ENCODE results near the gene ZNF865. TPM values are rescaled to one million over a fixed set of nuclear protein-coding genes. Genes with fewer than 3 reads are reported as not detected.

ZNF865 gene
- total RNA-seq, 2 experiments from 2014 or later: 14.2 TPM

- H3K27me3 Mint-ChIP-seq: no peaks in the 10 kb centered on the region
- peaks cover 3% of the 10 kb centered on the region for H3K9me3 Mint-ChIP-seq
- peak overlapping the region; percentile 86 for H3K27ac Mint-ChIP-seq
- peak overlapping the region; percentile 72 for H3K4me3 Mint-ChIP-seq
- H3K36me3 Mint-ChIP-seq (ENCODE audit: low read depth): peaks cover 42% of the 10 kb centered on the region
- DNase-seq: peak; percentile 73
- H3K4me1 Mint-ChIP-seq: peaks cover 67% of the 10 kb centered on the region
- ChIA-PET POLR2A (no interaction called here), CTCF (interaction anchor here (0.8 to 2.1 kb wide), 13 partner anchors 9 to 136 kb away, joined by 3 to 10 read pairs (median 5); partner anchors contain the start of genes U2AF2, ZNF784 and ZNF865)
Measured at GRCh38 chr19:55640043-55640576, 34.7 kb downstream of the ZNF865 start.

- CTCF ChIA-PET: interaction anchor here (0.9 to 2.1 kb wide), 10 partner anchors 8 to 137 kb away, joined by 3 to 8 read pairs (median 6); partner anchors contain the start of genes U2AF2 and ZNF865
- Mint-ChIP-seq H3K4me3 (peak within 1 kb of the TSS; percentile 93), H3K9me3 (peaks cover 3% of the 10 kb centered on the region), H3K27ac (peak within 1 kb of the TSS; percentile 95), H3K4me1 (peaks cover 67% of the 10 kb centered on the region), H3K27me3 (no peaks in the 10 kb centered on the region), H3K36me3 (ENCODE audit: low read depth) (peaks cover 41% of the 10 kb centered on the region)
- POLR2A ChIA-PET: no interaction called here
- peak; percentile 50 for DNase-seq
Measured at GRCh38 chr19:55640577-55641425, 35.4 kb downstream of the ZNF865 start, which contains the start of gene ZNF580. Gene ZNF580, plus strand, starts transcription at chr19:55641002. Its CDS starts 1,507 bp downstream, at chr19:55642509.

DNA sequence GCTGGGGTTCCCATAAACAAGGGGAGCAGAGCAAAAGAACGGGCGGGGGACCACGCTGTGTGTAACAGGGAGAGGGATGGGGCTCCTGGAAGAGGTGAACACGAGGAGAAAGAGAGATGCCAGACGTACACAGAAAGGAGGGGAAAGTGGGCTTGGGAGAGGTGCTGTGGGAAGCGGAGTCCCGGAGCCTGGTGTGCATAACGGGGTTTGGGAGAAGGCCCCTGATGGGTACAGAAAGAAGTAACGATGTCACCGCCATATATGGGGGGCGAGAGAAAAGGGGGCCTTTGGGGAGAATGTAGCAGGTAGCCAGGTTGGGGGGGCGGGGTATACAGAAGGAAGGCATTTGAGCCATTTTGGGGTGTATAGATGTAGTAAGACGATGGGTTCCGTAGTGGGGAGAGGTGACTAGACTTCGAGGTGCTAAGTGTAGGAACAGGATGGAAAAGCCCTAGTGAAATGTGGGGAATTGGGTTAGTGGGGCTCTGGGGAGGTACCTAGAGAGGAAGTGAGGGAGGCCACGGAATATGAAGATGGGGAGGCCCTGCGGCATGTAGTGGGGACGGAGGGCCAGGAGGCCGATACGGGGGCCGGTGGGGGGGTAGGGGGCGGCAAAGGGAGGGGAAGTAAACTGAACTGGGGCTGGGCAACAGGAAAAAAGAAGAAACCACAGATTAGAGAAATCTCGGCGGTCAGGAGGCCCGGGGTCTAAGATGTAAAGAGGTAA, 36.1 kb downstream of the ZNF865 start:
- peak overlapping the region; percentile 93 for H3K4me3 Mint-ChIP-seq
- H3K36me3 Mint-ChIP-seq (ENCODE audit: low read depth): peaks cover 33% of the 10 kb centered on the region
- peaks cover 59% of the 10 kb centered on the region for H3K4me1 Mint-ChIP-seq
- POLR2A ChIA-PET: no interaction called here
- peaks cover 3% of the 10 kb centered on the region for H3K9me3 Mint-ChIP-seq
- peak overlapping the region; percentile 95 for H3K27ac Mint-ChIP-seq
- H3K27me3 Mint-ChIP-seq: no peaks in the 10 kb centered on the region
- peak; percentile 27 for DNase-seq
- CTCF ChIA-PET: interaction anchor here (1.0 to 2.1 kb wide), 6 partner anchors 9 to 16 kb away, joined by 3 to 17 read pairs (median 9); partner anchors contain the start of genes U2AF2 and ZNF784

DNA sequence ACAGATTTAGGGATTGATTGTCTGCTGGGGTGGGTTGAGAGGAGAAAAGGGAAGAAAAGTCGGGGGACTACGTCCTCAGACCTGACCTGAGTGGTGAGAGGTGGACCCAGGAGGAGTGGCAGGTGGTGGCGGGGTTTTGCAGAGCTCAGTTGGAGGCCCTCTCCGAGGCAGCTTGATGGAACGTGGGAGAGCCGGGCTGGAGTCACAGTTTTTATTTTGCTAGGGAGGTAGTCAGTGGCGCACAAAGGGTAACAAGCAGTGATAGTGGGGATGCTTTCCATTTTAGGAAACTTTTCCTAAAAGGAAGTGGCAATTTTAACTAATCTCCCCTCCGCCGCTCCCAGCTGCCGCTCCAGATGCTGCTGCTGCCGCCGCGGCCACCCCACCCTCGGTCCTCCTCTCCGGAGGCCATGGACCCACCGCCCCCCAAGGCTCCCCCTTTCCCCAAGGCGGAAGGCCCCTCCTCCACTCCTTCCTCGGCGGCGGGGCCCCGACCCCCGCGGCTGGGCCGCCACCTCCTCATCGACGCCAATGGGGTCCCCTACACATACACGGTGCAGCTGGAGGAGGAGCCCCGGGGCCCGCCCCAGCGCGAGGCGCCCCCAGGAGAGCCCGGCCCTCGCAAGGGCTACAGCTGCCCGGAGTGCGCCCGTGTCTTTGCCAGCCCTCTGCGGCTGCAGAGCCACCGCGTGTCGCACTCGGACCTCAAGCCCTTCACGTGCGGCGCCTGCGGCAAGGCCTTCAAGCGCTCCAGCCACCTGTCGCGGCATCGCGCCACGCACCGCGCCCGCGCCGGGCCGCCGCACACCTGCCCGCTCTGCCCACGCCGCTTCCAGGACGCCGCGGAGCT, 36.9 kb downstream of the ZNF865 start:
- Mint-ChIP-seq H3K4me1 (peaks cover 59% of the 10 kb centered on the region), H3K36me3 (ENCODE audit: low read depth) (peaks cover 37% of the 10 kb centered on the region), H3K27me3 (no peaks in the 10 kb centered on the region), H3K4me3 (peak overlapping the region; percentile 93), H3K9me3 (peaks cover 3% of the 10 kb centered on the region), H3K27ac (peak overlapping the region; percentile 98)
- ChIA-PET CTCF (interaction anchor here (0.8 to 2.1 kb wide), 7 partner anchors 8 to 138 kb away, joined by 3 to 17 read pairs (median 8); partner anchors contain the start of genes U2AF2 and ZNF784), POLR2A (no interaction called here)
- no peak for DNase-seq

- peak; percentile 78 for DNase-seq
- peaks cover 32% of the 10 kb centered on the region for H3K36me3 Mint-ChIP-seq (ENCODE audit: low read depth)
- H3K27ac Mint-ChIP-seq: peak within 1 kb of the TSS; percentile 98
- peak within 1 kb of the TSS; percentile 93 for H3K4me3 Mint-ChIP-seq
- peaks cover 3% of the 10 kb centered on the region for H3K9me3 Mint-ChIP-seq
- peaks cover 55% of the 10 kb centered on the region for H3K4me1 Mint-ChIP-seq
- POLR2A ChIA-PET: no interaction called here
- H3K27me3 Mint-ChIP-seq: no peaks in the 10 kb centered on the region
- CTCF ChIA-PET: interaction anchor here (0.8 to 2.1 kb wide), 6 partner anchors 8 to 139 kb away, joined by 3 to 17 read pairs (median 9); partner anchors contain the start of genes U2AF2 and ZNF784
Measured at GRCh38 chr19:55643003-55643886, 37.8 kb downstream of the ZNF865 start, which contains the start of gene ZNF581. Gene ZNF581, plus strand, starts transcription at chr19:55643649. Its CDS starts 923 bp downstream, at chr19:55644572.

DNA sequence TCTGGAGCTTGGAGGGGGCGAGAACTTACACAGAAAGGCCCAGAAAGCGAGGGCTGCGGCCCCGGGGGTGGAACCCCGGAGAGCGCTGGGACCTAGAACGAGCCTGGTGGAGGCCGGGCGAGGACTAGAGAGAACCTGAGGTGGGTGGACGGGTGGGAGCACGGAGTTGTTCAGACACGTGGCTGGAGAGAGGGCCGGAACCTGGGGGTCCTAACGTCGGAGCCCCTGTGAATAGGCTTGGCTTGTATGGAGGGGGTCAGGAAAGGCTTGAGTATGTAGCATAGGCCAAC, 38.4 kb downstream of the ZNF865 start:
- CTCF ChIA-PET: interaction anchor here (2.1 kb wide), 1 partner anchor 11 kb away, joined by 17 read pairs; the partner anchor contains the start of gene U2AF2
- DNase-seq: no peak
- peaks cover 3% of the 10 kb centered on the region for H3K9me3 Mint-ChIP-seq
- peaks cover 56% of the 10 kb centered on the region for H3K4me1 Mint-ChIP-seq
- peaks cover 28% of the 10 kb centered on the region for H3K36me3 Mint-ChIP-seq (ENCODE audit: low read depth)
- H3K27me3 Mint-ChIP-seq: no peaks in the 10 kb centered on the region
- H3K4me3 Mint-ChIP-seq: peak overlapping the region; percentile 93
- peak overlapping the region; percentile 98 for H3K27ac Mint-ChIP-seq
- POLR2A ChIA-PET: no interaction called here

GRCh38 chr19:55644191-55644833, 38.9 kb downstream of the ZNF865 start:
- Mint-ChIP-seq H3K36me3 (ENCODE audit: low read depth) (peaks cover 25% of the 10 kb centered on the region), H3K4me3 (peak overlapping the region; percentile 93), H3K9me3 (no peaks in the 10 kb centered on the region), H3K4me1 (peaks cover 52% of the 10 kb centered on the region), H3K27ac (peak overlapping the region; percentile 98), H3K27me3 (no peaks in the 10 kb centered on the region)
- DNase-seq: no peak
- ChIA-PET CTCF (interaction anchor here (1.1 to 2.2 kb wide), 2 partner anchors 9 to 10 kb away, joined by 3 to 11 read pairs; partner anchors contain the start of gene U2AF2), POLR2A (no interaction called here)

DNA sequence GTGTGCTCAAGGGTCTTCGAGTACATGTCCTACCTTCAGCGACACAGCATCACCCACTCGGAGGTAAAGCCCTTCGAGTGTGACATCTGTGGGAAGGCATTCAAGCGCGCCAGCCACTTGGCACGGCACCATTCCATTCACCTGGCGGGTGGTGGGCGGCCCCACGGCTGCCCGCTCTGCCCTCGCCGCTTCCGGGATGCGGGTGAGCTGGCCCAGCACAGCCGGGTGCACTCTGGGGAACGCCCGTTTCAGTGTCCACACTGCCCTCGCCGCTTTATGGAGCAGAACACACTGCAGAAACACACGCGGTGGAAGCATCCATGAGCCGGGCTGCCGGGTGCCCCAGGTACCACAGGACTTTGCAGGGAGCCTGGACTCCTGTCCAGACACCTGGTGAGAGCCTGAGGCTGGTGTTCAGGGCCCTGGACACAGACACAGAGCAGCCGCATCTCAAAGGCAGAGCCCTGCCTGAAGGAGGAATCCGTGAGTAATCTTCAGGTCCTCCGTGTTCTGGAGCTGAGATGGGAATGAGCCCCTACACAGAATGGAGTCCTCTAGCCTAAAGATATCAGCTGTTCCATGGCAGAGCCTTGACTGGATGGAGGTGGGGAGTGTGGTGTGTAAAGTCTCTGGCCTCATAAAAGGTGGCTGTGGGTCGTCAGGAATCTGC, 39.5 kb downstream of the ZNF865 start:
- POLR2A ChIA-PET: no interaction called here
- no peaks in the 10 kb centered on the region for H3K27me3 Mint-ChIP-seq
- no peaks in the 10 kb centered on the region for H3K9me3 Mint-ChIP-seq
- CTCF ChIA-PET: interaction anchor here (1.1 to 2.2 kb wide), 2 partner anchors 8 to 9 kb away, joined by 3 to 11 read pairs; partner anchors contain the start of gene U2AF2
- peak overlapping the region; percentile 93 for H3K4me3 Mint-ChIP-seq
- H3K27ac Mint-ChIP-seq: peak overlapping the region; percentile 57
- peaks cover 25% of the 10 kb centered on the region for H3K36me3 Mint-ChIP-seq (ENCODE audit: low read depth)
- DNase-seq: no peak
- H3K4me1 Mint-ChIP-seq: peaks cover 53% of the 10 kb centered on the region

- Mint-ChIP-seq H3K27me3 (no peaks in the 10 kb centered on the region), H3K4me3 (peak overlapping the region; percentile 47), H3K9me3 (no peaks in the 10 kb centered on the region), H3K4me1 (peaks cover 53% of the 10 kb centered on the region), H3K27ac (peak overlapping the region; percentile 57), H3K36me3 (ENCODE audit: low read depth) (peaks cover 27% of the 10 kb centered on the region)
- no peak for DNase-seq
- CTCF ChIA-PET: interaction anchor here (2.2 kb wide), 1 partner anchor 9 kb away, joined by 11 read pairs; the partner anchor contains the start of gene U2AF2
- POLR2A ChIA-PET: no interaction called here
Measured at GRCh38 chr19:55645512-55645881, 40.0 kb downstream of the ZNF865 start.

GRCh38 chr19:55646889-55647731, 41.7 kb downstream of the ZNF865 start:
- Mint-ChIP-seq H3K27ac (peak overlapping the region; percentile 54), H3K27me3 (no peaks in the 10 kb centered on the region), H3K36me3 (ENCODE audit: low read depth) (peaks cover 23% of the 10 kb centered on the region), H3K4me3 (peak overlapping the region; percentile 75), H3K9me3 (no peaks in the 10 kb centered on the region), H3K4me1 (peaks cover 53% of the 10 kb centered on the region)
- CTCF ChIA-PET: interaction anchor here (0.6 to 1.7 kb wide), 8 partner anchors 9 to 785 kb away, joined by 3 to 12 read pairs (median 4); no protein-coding TSS in a partner anchor
- no peak for DNase-seq
- POLR2A ChIA-PET: interaction anchor here (0.6 kb wide), 1 partner anchor 489 kb away, joined by 3 read pairs; no protein-coding TSS in a partner anchor

Data from activated CD4-positive, alpha-beta T cell treated with anti-CD3 and anti-CD28 coated beads, Interleukin-2, amount 10 ng/mL, durations not matched to agents 7 days and 5 days (primary cell).